Mammary epithelial cell (primary cell): ENCODE measurements around the gene RAB11B.

Source experiments
- CTCF ChIP-seq, 2 donors: IDR thresholded peaks in 1 of 2; conservative IDR thresholded peaks in 1 of 2; 2 replicates each; pipeline ENCODE4 v1.5.1; 2011 to 2012; ENCODE audit warnings: inconsistent platforms in 2 of 2, low read length in 2 of 2, mild to moderate bottlenecking in 2 of 2, control low read depth in 1 of 2, low read depth in 1 of 2; ENCODE audit not compliant: insufficient read depth in 1 of 2; ENCODE audit errors: extremely low read depth in 1 of 2
- EZH2 ChIP-seq: IDR thresholded peaks from 2 replicates; pipeline ENCODE4 v1.6.1; 2012; ENCODE audit warnings: low read length, inconsistent platforms, borderline replicate concordance

- TF ChIP-seq EZH2: no peak
- TF ChIP-seq CTCF (conservative IDR thresholded peaks at IDR 0.05 in 1 of 2, IDR thresholded peaks at IDR 0.05 in 1 of 2; ENCODE audit: extremely low read depth in 1 of 2, insufficient read depth in 1 of 2, low read depth in 1 of 2, low read length in 2 of 2): no peak
These were observed 1.6 kb upstream of the RAB11B start for GRCh38 chr19:8388612-8388958.
